Upper lobe of left lung (tissue), 6 donors: ENCODE results near the gene SPRTN. TPM values are rescaled to one million over a fixed set of nuclear protein-coding genes. Genes with fewer than 3 reads are reported as not detected.

Source experiments
- ATAC-seq, 2 donors: fragments of 200-7000 bp; cut with Tn5 transposase; one replicate each; pipeline ENCODE4 v1.9.1; 2022; ENCODE audit warnings: mild to moderate bottlenecking in 2 of 2, moderate library complexity in 2 of 2; ENCODE audit not compliant: low FRiP score in 2 of 2
- DNase-seq, 2 donors: peaks; one replicate each; pipeline ENCODE4 v3.0.0-alpha.2; 2019 to 2020
- H3K27ac ChIP-seq, 4 donors: fragments of 200-600 bp; sonication (generic); one replicate each; pipeline ENCODE4 v1.5.1; 2016 to 2019
- H3K27me3 ChIP-seq, 4 donors: fragments of 200-600 bp; sonication (generic); one replicate each; pipeline ENCODE4 v1.5.1; 2017 to 2019
- H3K36me3 ChIP-seq, 4 donors: fragments of 200-600 bp; sonication (generic); one replicate each; pipeline ENCODE4 v1.5.1; 2016 to 2019
- H3K4me1 ChIP-seq, 4 donors: fragments of 200-600 bp; sonication (generic); one replicate each; pipeline ENCODE4 v1.5.1; 2018 to 2019
- H3K4me3 ChIP-seq, 4 donors: fragments of 200-600 bp; sonication (generic); one replicate each; pipeline ENCODE4 v1.5.1; 2017 to 2019; ENCODE audit warnings: mild to moderate bottlenecking in 2 of 4, moderate library complexity in 1 of 4
- H3K9me3 ChIP-seq, 4 donors: fragments of 200-600 bp; sonication (generic); one replicate each; pipeline ENCODE4 v1.5.1; 2018 to 2019
- EP300 ChIP-seq, 4 donors: sonication (generic); formaldehyde crosslinking; IDR thresholded peaks; one replicate each; pipeline ENCODE4 v1.5.1; 2017; ENCODE audit warnings: antibody characterized with exemption in 4 of 4, control low read depth in 2 of 4
- POLR2A ChIP-seq, 4 donors: fragments of 450-650 bp; IDR thresholded peaks; one replicate each; pipeline ENCODE4 v1.5.1; 2016 to 2017; ENCODE audit warnings: antibody characterized with exemption in 4 of 4, mild to moderate bottlenecking in 2 of 4
- POLR2AphosphoS5 ChIP-seq, 2 donors: sonication (generic); formaldehyde crosslinking; IDR thresholded peaks; one replicate each; pipeline ENCODE4 v1.5.1; 2017; ENCODE audit warnings: antibody characterized with exemption in 2 of 2
- WGBS, 2 donors: methylation state at CpG; one replicate each; pipeline ENCODE4 v1.1.5; 2017 to 2018; 5-methylcytosine and 5-hydroxymethylcytosine counted together
- total RNA-seq, 6 donors: library from RNA; depleted of rRNA in 4 of 6; stranded (reverse); fragments of >200 nt in 4 of 6; gene quantifications; one replicate each; pipeline versions ENCODE4 v1.1.0 to v1.2.1, GENCODE V29; 2016 to 2021
- TF ChIP-seq, protein P1 (sequence below), 6 experiments: fragments of 450-650 bp in 4 of 6; fragments of 200-600 bp in 2 of 6; sonication (generic) in 2 of 6; IDR thresholded peaks; one replicate each; pipeline ENCODE4 v1.5.1; 2016 to 2019; ENCODE audit warnings: antibody characterized with exemption in 6 of 6
- donor health status: DM: no; HTN: no; CAD: no; lungs with moderate emphysema.
- donor health status: DM: no; HTN: yes; CAD: no; lungs with severe emphysema.

SPRTN gene, protein sequence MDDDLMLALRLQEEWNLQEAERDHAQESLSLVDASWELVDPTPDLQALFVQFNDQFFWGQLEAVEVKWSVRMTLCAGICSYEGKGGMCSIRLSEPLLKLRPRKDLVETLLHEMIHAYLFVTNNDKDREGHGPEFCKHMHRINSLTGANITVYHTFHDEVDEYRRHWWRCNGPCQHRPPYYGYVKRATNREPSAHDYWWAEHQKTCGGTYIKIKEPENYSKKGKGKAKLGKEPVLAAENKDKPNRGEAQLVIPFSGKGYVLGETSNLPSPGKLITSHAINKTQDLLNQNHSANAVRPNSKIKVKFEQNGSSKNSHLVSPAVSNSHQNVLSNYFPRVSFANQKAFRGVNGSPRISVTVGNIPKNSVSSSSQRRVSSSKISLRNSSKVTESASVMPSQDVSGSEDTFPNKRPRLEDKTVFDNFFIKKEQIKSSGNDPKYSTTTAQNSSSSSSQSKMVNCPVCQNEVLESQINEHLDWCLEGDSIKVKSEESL
- 10 to 100 TPM in 4 of 6 donors, 1 to 10 TPM in 2; 8.8 to 30.9 (median 17.2) TPM for total RNA-seq

- ATAC-seq: peak; percentile 92
- peak in 1 of 2 donors; percentile 94 for DNase-seq
- Histone ChIP-seq H3K4me1 (peaks cover 44 to 60% (median 52%) of the 10 kb centered on the region in 4 donors), H3K4me3 (peak within 1 kb of the TSS; percentile 86 to 96 (median 90)), H3K27ac (peak within 1 kb of the TSS; percentile 91 to 94 (median 93)), H3K36me3 (peaks cover 0 to 10% (median 0%) of the 10 kb centered on the region in 4 donors), H3K27me3 (no peaks in the 10 kb centered on the region), H3K9me3 (no peaks in the 10 kb centered on the region)
- TF ChIP-seq, protein P1, sequence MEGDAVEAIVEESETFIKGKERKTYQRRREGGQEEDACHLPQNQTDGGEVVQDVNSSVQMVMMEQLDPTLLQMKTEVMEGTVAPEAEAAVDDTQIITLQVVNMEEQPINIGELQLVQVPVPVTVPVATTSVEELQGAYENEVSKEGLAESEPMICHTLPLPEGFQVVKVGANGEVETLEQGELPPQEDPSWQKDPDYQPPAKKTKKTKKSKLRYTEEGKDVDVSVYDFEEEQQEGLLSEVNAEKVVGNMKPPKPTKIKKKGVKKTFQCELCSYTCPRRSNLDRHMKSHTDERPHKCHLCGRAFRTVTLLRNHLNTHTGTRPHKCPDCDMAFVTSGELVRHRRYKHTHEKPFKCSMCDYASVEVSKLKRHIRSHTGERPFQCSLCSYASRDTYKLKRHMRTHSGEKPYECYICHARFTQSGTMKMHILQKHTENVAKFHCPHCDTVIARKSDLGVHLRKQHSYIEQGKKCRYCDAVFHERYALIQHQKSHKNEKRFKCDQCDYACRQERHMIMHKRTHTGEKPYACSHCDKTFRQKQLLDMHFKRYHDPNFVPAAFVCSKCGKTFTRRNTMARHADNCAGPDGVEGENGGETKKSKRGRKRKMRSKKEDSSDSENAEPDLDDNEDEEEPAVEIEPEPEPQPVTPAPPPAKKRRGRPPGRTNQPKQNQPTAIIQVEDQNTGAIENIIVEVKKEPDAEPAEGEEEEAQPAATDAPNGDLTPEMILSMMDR (IDR thresholded peaks at IDR 0.05): no peak
- TF ChIP-seq EP300 (IDR thresholded peaks at IDR 0.05) (no peak), POLR2AphosphoS5 (IDR thresholded peaks at IDR 0.05) (no peak), POLR2A (IDR thresholded peaks at IDR 0.05) (no peak)
- WGBS, 2 donors: 0% methylated on average over 30 to 39 of the region's 43 CpGs
These were observed at the start of gene SPRTN for GRCh38 chr1:231338270-231339128. SPRTN (plus strand) TSS chr1:231338293; CDS start chr1:231338384, 91 bp downstream.

DNA sequence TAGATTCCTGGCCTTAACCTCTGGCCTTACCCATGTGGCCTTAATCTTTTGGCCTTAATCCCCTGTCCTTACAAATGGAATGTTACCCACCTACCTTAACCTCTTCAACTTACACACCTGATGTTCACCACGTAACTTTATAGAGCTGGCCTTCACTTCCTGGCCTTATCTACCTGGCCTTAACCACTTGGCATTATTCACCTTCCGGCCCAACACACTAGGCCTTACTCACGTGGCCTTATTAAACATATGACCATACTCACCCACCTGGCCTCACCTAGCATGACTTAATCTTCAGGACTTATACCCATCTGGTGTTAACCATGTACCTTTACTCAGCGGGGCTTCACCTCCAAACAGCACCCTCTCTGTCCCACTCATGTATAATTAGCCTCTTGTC lies 42.2 kb upstream of the SPRTN start:
- Histone ChIP-seq H3K4me3 (no peak overlapping the region), H3K4me1 (no peaks in the 10 kb centered on the region), H3K27me3 (no peaks in the 10 kb centered on the region), H3K9me3 (no peaks in the 10 kb centered on the region), H3K27ac (no peak overlapping the region), H3K36me3 (no peaks in the 10 kb centered on the region)
- ATAC-seq: no peak
- 94% methylated on average over 4 of the region's 4 CpGs for WGBS, 2 donors
- DNase-seq: no peak
- TF ChIP-seq, protein P1 (IDR thresholded peaks at IDR 0.05): no peak
- TF ChIP-seq POLR2AphosphoS5 (IDR thresholded peaks at IDR 0.05): no peak
- no peak for TF ChIP-seq EP300 (IDR thresholded peaks at IDR 0.05)
- no peak for TF ChIP-seq POLR2A (IDR thresholded peaks at IDR 0.05)

DNA sequence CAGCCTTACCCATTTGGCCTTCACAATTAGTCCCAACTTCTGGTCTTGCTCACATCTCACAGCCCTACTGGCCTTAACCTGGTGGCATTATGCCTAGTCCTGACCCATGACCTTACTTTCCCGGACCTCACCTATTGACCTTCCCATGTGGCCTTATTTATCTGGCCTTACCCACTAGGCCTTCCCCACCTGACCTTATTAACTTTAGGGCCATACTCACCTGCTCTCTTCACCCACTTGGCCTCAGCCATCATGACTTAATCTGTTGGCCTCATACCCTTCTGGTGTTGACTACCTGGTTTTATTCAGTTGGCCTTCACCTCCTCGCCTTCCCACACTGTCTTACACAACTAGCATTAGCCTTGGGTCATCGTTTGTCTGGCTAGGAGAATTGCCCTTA lies 36.1 kb upstream of the SPRTN start:
- TF ChIP-seq POLR2AphosphoS5 (IDR thresholded peaks at IDR 0.05): no peak
- no peak for TF ChIP-seq EP300 (IDR thresholded peaks at IDR 0.05)
- TF ChIP-seq, protein P1 (IDR thresholded peaks at IDR 0.05): no peak
- TF ChIP-seq POLR2A (IDR thresholded peaks at IDR 0.05): no peak
- H3K27ac ChIP-seq: no peak overlapping the region
- WGBS, 2 donors: 92 to 93% methylated on average over 3 of the region's 3 CpGs
- H3K4me3 ChIP-seq: no peak overlapping the region
- H3K27me3 ChIP-seq: no peaks in the 10 kb centered on the region
- DNase-seq: no peak
- no peaks in the 10 kb centered on the region for H3K9me3 ChIP-seq
- H3K36me3 ChIP-seq: no peaks in the 10 kb centered on the region
- no peaks in the 10 kb centered on the region for H3K4me1 ChIP-seq
- no peak for ATAC-seq

DNA sequence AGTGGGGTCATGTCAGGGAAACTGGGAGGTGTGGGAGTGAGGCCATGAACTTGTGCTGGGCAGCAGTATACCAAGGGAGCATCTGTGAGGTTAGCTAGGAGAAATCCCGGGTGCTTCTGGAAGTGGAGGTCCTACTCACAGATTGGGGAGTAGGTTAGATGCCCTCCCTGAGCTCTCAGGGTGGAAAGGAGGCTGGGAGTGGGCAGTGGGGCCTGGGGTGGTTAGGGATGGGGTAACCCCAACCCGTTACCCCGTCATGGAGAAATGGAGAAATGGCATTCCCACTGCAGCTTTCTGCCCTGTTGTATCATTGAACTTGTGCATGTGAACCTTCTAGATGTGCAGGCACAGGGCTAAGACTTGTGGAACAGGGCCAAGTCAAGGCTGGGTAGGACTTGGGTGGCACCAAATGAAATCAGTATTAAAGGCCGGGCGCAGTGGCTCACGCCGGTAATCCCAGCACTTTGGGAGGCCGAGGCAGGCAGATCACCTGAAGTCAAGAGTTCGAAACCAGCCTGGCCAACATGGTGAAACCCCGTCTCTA lies 27.6 kb upstream of the SPRTN start:
- no peaks in the 10 kb centered on the region for H3K36me3 ChIP-seq
- no peak for TF ChIP-seq POLR2AphosphoS5 (IDR thresholded peaks at IDR 0.05)
- no peak for TF ChIP-seq EP300 (IDR thresholded peaks at IDR 0.05)
- no peaks in the 10 kb centered on the region for H3K27me3 ChIP-seq
- no peaks in the 10 kb centered on the region for H3K4me1 ChIP-seq
- ATAC-seq (no peak), DNase-seq (no peak)
- 91 to 93% methylated on average over 10 of the region's 10 CpGs for WGBS, 2 donors
- no peaks in the 10 kb centered on the region for H3K9me3 ChIP-seq
- H3K27ac ChIP-seq: no peak overlapping the region
- H3K4me3 ChIP-seq: no peak overlapping the region
